Neuronal stem cell (in vitro differentiated cells): ENCODE results near the gene TRH.

ENCODE experiments used
- DNase-seq: peaks from one replicate; pipeline ENCODE4 v3.0.0-alpha.2; 2013; ENCODE audit warnings: low spot score
- H2AFZ ChIP-seq: one replicate; pipeline ENCODE4 v1.6.1; 2013; ENCODE audit warnings: mild to moderate bottlenecking, low read length, inconsistent platforms
- H2AK5ac ChIP-seq: 2 replicates; pipeline ENCODE4 v1.6.1; 2013; ENCODE audit warnings: low read depth, mild to moderate bottlenecking, inconsistent platforms, low read length, moderate library complexity, mixed read lengths
- H2BK120ac ChIP-seq: 2 replicates; pipeline ENCODE4 v1.6.1; 2013; ENCODE audit warnings: low read depth, mild to moderate bottlenecking, inconsistent platforms, low read length, moderate library complexity, mixed read lengths
- H2BK12ac ChIP-seq: one replicate; pipeline ENCODE4 v1.6.1; 2013; ENCODE audit warnings: low read length, inconsistent platforms
- H2BK15ac ChIP-seq: 2 replicates; pipeline ENCODE4 v1.6.1; 2013; ENCODE audit warnings: mild to moderate bottlenecking, low read length, inconsistent platforms, mixed read lengths
- H2BK5ac ChIP-seq: one replicate; pipeline ENCODE4 v1.6.1; 2013; ENCODE audit warnings: inconsistent platforms, mild to moderate bottlenecking, low read length, moderate library complexity
- H3K14ac ChIP-seq: one replicate; pipeline ENCODE4 v1.6.1; 2013; ENCODE audit warnings: low read length, inconsistent platforms
- H3K18ac ChIP-seq: 2 replicates; pipeline ENCODE4 v1.6.1; 2013; ENCODE audit warnings: low read length, inconsistent platforms
- H3K23ac ChIP-seq: 2 replicates; pipeline ENCODE4 v1.6.1; 2013; ENCODE audit warnings: low read depth, mild to moderate bottlenecking, mixed read lengths, low read length, inconsistent platforms; ENCODE audit not compliant: poor library complexity
- H3K27ac ChIP-seq: replicated peaks from 3 replicates; pipeline ENCODE4 v1.5.1; 2013; ENCODE audit warnings: low read length, inconsistent platforms
- H3K27me3 ChIP-seq, 3 experiments: 2 replicates each; pipeline ENCODE4 v1.6.1; 2013; ENCODE audit warnings: low read length in 3 of 3, mild to moderate bottlenecking in 2 of 3, inconsistent platforms in 1 of 3, low read depth in 1 of 3, mixed read lengths in 1 of 3, moderate library complexity in 1 of 3; ENCODE audit not compliant: control insufficient read depth in 3 of 3, insufficient read depth in 3 of 3
- H3K36me3 ChIP-seq, 2 donors: replicated peaks in 1 of 2; 2 replicates each; pipeline ENCODE4 v1.6.1; 2013; ENCODE audit warnings: low read length in 2 of 2; ENCODE audit not compliant: control insufficient read depth in 2 of 2, insufficient read depth in 2 of 2
- H3K4ac ChIP-seq: 2 replicates; pipeline ENCODE4 v1.6.1; 2013; ENCODE audit warnings: inconsistent platforms, mild to moderate bottlenecking, low read length, moderate library complexity
- H3K4me1 ChIP-seq, 2 donors: 1 replicate in 1 of 2; 2 replicates in 1 of 2; pipeline ENCODE4 v1.6.1; 2013; ENCODE audit warnings: low read length in 2 of 2, low read depth in 1 of 2; ENCODE audit not compliant: control insufficient read depth in 2 of 2, insufficient read depth in 1 of 2
- H3K4me2 ChIP-seq: one replicate; pipeline ENCODE4 v1.6.1; 2013; ENCODE audit warnings: mild to moderate bottlenecking, low read length, inconsistent platforms; ENCODE audit not compliant: insufficient read depth, poor library complexity, severe bottlenecking
- H3K4me3 ChIP-seq, 2 donors: 2 replicates each; pipeline ENCODE4 v1.5.1; 2013; ENCODE audit warnings: low read length in 2 of 2, mild to moderate bottlenecking in 2 of 2, inconsistent platforms in 1 of 2, moderate library complexity in 1 of 2
- H3K79me1 ChIP-seq: one replicate; pipeline ENCODE4 v1.6.1; 2013; ENCODE audit warnings: low read depth, mild to moderate bottlenecking, inconsistent platforms, low read length, moderate library complexity
- H3K9ac ChIP-seq: one replicate; pipeline ENCODE4 v1.6.1; 2013; ENCODE audit warnings: mild to moderate bottlenecking, low read depth, low read length, inconsistent platforms; ENCODE audit not compliant: poor library complexity
- H3K9me3 ChIP-seq, 2 donors: replicated peaks in 1 of 2; 2 replicates each; pipeline versions ENCODE3 to v1.6.1; 2013; ENCODE audit warnings: low read length in 2 of 2, mild to moderate bottlenecking in 2 of 2, inconsistent platforms in 1 of 2, low read depth in 1 of 2, mixed read lengths in 1 of 2, moderate library complexity in 1 of 2; ENCODE audit not compliant: control insufficient read depth in 2 of 2, insufficient read depth in 1 of 2
- H4K8ac ChIP-seq: one replicate; pipeline ENCODE4 v1.6.1; 2013; ENCODE audit warnings: low read depth, mild to moderate bottlenecking, inconsistent platforms, low read length, moderate library complexity
- H4K91ac ChIP-seq: one replicate; pipeline ENCODE4 v1.6.1; 2013; ENCODE audit warnings: low read length, low read depth, mild to moderate bottlenecking, inconsistent platforms; ENCODE audit not compliant: poor library complexity
- WGBS, 2 donors: extraction: QIAGEN DNeasy Blood & Tissue Kit; methylation state at CpG; one replicate each; pipeline ENCODE4 v1.1.7; 2013; ENCODE audit warnings: missing lambda C conversion rate in 2 of 2, mixed read lengths in 1 of 2; ENCODE audit not compliant: insufficient read length in 2 of 2, insufficient replicate concordance in 1 of 2; ENCODE audit errors: extremely low coverage in 2 of 2; 5-methylcytosine and 5-hydroxymethylcytosine counted together

The TRH gene

DNA sequence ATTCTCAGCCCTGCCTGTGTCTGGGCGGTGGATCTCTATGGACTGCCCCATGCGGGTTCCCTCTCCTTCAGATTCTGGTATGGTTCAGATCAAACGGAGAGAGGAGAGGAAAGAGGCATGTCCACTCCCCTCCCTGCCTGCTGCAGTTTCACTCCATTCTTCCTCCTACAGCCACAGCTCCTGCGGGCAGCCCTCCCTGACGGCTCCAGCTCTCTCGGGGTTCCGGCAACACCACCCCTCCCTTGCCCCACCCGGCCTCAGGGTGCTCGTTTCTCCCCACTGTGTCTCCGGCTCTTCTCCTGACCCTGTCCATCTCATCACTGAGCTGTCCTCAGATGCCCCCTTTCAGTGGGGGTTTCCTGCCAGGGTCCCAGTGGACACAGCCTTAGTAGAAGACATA lies 13.9 kb downstream of the TRH start:
- Histone ChIP-seq H2BK5ac (no peak overlapping the region), H3K9me3 (no peaks in the 10 kb centered on the region), H2BK120ac (no peak overlapping the region), H2AK5ac (no peak overlapping the region), H3K27me3 (peaks cover 0 to 45% (median 0%) of the 10 kb centered on the region in 3 experiments), H3K9ac (no peak overlapping the region), H4K91ac (no peak overlapping the region), H2BK15ac (no peak overlapping the region), H3K18ac (no peak overlapping the region), H3K23ac (no peak overlapping the region), H2AFZ (no peak overlapping the region), H3K14ac (no peak overlapping the region), H3K4me1 (peaks cover 5 to 13% of the 10 kb centered on the region in 2 donors), H2BK12ac (no peak overlapping the region), H3K4me2 (no peak overlapping the region), H3K27ac (no peak overlapping the region), H4K8ac (no peak overlapping the region), H3K36me3 (no peaks in the 10 kb centered on the region), H3K4me3 (no peak overlapping the region), H3K4ac (no peak overlapping the region), H3K79me1 (no peaks in the 10 kb centered on the region)
- WGBS, 2 donors = no CpG with 5 or more reads among the region's 10 CpGs
- DNase-seq = no peak

DNA sequence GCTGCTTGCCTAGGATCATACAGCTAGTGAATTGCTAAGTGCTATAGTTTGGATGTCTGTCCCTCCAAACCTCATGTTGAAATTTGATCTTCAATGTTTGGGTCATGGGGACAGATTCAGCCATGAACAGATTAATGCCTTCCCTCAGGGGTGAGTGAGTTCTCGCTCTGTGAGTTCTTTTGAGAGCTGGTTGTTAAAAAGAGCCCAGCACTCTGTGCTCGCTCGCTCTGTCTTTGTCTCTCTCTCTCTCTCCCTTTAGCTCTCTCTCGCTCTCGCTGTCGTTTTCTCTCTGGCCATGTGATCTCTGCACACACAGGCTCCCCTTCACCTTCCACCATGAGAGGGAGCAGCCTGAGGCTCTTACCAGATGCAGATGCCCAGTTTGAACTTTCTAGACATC lies 14.9 kb downstream of the TRH start:
- no peak overlapping the region for H2BK15ac ChIP-seq
- H3K27ac ChIP-seq = no peak overlapping the region
- H2BK5ac ChIP-seq = no peak overlapping the region
- no peak overlapping the region for H3K4ac ChIP-seq
- no peaks in the 10 kb centered on the region for H3K36me3 ChIP-seq
- no peak overlapping the region for H3K4me3 ChIP-seq
- no peak overlapping the region for H2BK12ac ChIP-seq
- H4K91ac ChIP-seq = no peak overlapping the region
- no peak overlapping the region for H2BK120ac ChIP-seq
- H2AFZ ChIP-seq = peak overlapping the region; percentile 61
- H3K9me3 ChIP-seq = no peaks in the 10 kb centered on the region
- H3K14ac ChIP-seq = no peak overlapping the region
- no peak overlapping the region for H3K4me2 ChIP-seq
- peaks cover 0 to 47% (median 0%) of the 10 kb centered on the region in 3 experiments for H3K27me3 ChIP-seq
- H3K4me1 ChIP-seq = peaks cover 5 to 15% of the 10 kb centered on the region in 2 donors
- DNase-seq = no peak
- H3K9ac ChIP-seq = no peak overlapping the region
- H3K79me1 ChIP-seq = no peaks in the 10 kb centered on the region
- H4K8ac ChIP-seq = no peak overlapping the region
- no peak overlapping the region for H2AK5ac ChIP-seq
- no peak overlapping the region for H3K18ac ChIP-seq
- no CpG with 5 or more reads among the region's 6 CpGs for WGBS, 2 donors
- no peak overlapping the region for H3K23ac ChIP-seq

DNA sequence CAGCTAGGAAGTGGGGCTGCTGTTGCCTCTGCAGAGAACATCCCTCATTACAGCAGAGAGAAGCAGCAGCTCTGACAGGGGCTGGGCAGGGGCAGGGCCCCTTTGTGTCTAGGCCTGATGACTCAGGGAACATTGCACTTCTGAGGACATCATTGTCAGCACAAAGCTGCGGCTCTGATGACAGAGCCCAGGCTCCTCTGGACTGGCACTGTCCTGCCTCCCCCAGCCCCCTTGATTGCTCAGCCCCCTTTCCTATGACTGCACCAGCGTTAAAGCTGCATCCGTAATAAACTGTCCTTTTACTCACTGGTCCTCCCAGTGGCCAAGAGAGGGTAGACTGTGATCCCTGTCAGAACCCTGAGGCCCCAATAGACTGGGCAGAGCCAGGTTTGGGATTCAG lies 18.3 kb downstream of the TRH start:
- Histone ChIP-seq H4K8ac (no peak overlapping the region), H2BK12ac (no peak overlapping the region), H3K79me1 (no peaks in the 10 kb centered on the region)

DNA sequence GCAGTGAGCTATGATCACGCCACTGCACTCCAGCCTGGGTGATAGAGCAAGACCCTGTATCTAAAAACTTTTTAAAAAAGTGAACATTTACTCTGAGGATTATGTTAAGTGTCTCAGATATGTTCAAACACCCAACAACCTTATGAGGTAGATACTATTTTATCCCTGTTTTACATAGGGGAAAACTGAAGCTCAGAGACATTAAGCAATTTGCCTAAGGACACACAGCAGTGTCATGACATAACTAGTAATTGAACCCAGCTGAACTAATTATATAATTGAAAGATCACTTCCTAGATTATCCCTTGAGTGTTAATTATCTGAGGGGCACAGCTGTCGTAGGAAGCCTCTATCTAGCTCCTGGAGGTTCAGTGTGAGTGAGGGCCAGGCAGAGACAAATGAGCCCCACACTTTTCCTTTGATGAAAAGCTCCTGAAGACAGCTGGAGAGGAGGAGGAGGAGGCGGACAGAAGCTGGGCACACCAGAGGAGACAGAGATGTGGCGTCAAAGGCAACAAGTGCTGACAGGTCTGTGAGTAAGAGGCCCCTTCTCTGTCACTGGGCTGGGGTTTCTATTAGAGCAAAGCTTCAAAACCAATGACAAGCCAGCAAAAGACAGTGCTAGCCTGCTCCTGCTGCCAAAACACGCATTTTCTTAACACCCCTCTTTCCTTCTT lies 20.5 kb downstream of the TRH start:
- peak overlapping the region; percentile 45 for H3K18ac ChIP-seq
- H3K4ac ChIP-seq = no peak overlapping the region
- peaks cover 5 to 12% of the 10 kb centered on the region in 2 donors for H3K4me1 ChIP-seq
- H2BK120ac ChIP-seq = no peak overlapping the region
- H4K8ac ChIP-seq = no peak overlapping the region
- no peak overlapping the region for H3K27ac ChIP-seq
- H3K4me3 ChIP-seq = no peak overlapping the region
- H3K9me3 ChIP-seq = peaks cover 0 to 2% of the 10 kb centered on the region in 2 donors
- no peak for DNase-seq
- H2BK12ac ChIP-seq = no peak overlapping the region
- no peak overlapping the region for H3K23ac ChIP-seq
- 0% methylated on average over 1 of the region's 5 CpGs; no CpG with 5 or more reads in 1 of the 2 donors for WGBS, 2 donors
- no peak overlapping the region for H2BK5ac ChIP-seq
- H2BK15ac ChIP-seq = no peak overlapping the region
- H2AK5ac ChIP-seq = no peak overlapping the region
- H3K4me2 ChIP-seq = no peak overlapping the region
- H4K91ac ChIP-seq = no peak overlapping the region
- H3K79me1 ChIP-seq = no peaks in the 10 kb centered on the region
- no peaks in the 10 kb centered on the region for H3K36me3 ChIP-seq
- no peak overlapping the region for H3K9ac ChIP-seq
- no peak overlapping the region for H2AFZ ChIP-seq
- no peak overlapping the region for H3K14ac ChIP-seq
- peaks cover 0 to 62% (median 0%) of the 10 kb centered on the region in 3 experiments for H3K27me3 ChIP-seq

More for the DNA sequence above, 18.3 kb downstream of the TRH start:
- Histone ChIP-seq H2AFZ (no peak overlapping the region), H2BK15ac (no peak overlapping the region), H3K4me1 (peaks cover 5 to 16% of the 10 kb centered on the region in 2 donors), H3K18ac (peak overlapping the region; percentile 85), H2AK5ac (no peak overlapping the region), H3K9me3 (peaks cover 0 to 2% of the 10 kb centered on the region in 2 donors), H3K4ac (no peak overlapping the region), H2BK5ac (peak overlapping the region; percentile 33), H4K91ac (no peak overlapping the region), H3K4me2 (no peak overlapping the region), H3K9ac (no peak overlapping the region), H2BK120ac (no peak overlapping the region), H3K27me3 (peaks cover 0 to 63% (median 0%) of the 10 kb centered on the region in 3 experiments), H3K36me3 (no peaks in the 10 kb centered on the region), H3K4me3 (no peak overlapping the region), H3K27ac (no peak overlapping the region), H3K14ac (no peak overlapping the region), H3K23ac (no peak overlapping the region)
- peak; percentile 47 for DNase-seq
- no CpG with 5 or more reads among the region's 3 CpGs for WGBS, 2 donors
